Ishikawa (cell line): ENCODE measurements around the gene SH3RF1.

Source experiments
- CEBPB ChIP-seq: IDR thresholded peaks from 2 replicates; pipeline ENCODE4 v1.6.1; 2012
- CREB1 ChIP-seq: IDR thresholded peaks from 2 replicates; pipeline ENCODE4 v1.6.1; 2012; ENCODE audit warnings: low read depth
- EP300 ChIP-seq: IDR thresholded peaks from 2 replicates; pipeline ENCODE4 v1.6.1; 2012; ENCODE audit warnings: borderline replicate concordance
- NFIC ChIP-seq: IDR thresholded peaks from 2 replicates; pipeline ENCODE4 v1.6.1; 2012
- RAD21 ChIP-seq: IDR thresholded peaks from 2 replicates; pipeline ENCODE4 v1.6.1; 2012; ENCODE audit warnings: low read depth
- TAF1 ChIP-seq: IDR thresholded peaks from 2 replicates; pipeline ENCODE4 v1.6.1; 2012; ENCODE audit warnings: low read depth, mild to moderate bottlenecking
- TEAD4 ChIP-seq: IDR thresholded peaks from 2 replicates; pipeline ENCODE4 v1.6.1; 2012
- TF ChIP-seq, protein P1 (sequence below): IDR thresholded peaks from 2 replicates; pipeline ENCODE4 v1.6.1; 2012
- TF ChIP-seq, protein P2 (sequence below): IDR thresholded peaks from 2 replicates; pipeline ENCODE4 v1.6.1; 2012; ENCODE audit warnings: low read depth, mild to moderate bottlenecking

DNA sequence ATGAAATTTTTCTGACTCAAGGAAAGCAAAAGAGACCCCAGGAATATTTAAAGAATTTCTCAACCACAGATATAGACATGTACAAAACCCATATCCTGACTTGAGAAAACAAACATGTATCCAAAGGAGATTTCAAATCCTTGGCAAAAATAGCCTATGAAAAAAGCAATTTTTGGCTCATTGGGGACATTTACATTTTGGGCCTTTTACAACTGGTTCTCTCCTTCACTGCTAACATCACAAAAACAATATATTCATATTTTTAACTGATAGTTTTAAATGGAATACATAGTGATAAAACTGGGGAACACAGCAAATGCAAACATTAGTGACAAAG lies 65.0 kb downstream of the SH3RF1 start:
- TF ChIP-seq RAD21 = no peak
- TF ChIP-seq TAF1 = no peak
- TF ChIP-seq EP300 = no peak
- no peak for TF ChIP-seq TEAD4
- TF ChIP-seq, protein P1, sequence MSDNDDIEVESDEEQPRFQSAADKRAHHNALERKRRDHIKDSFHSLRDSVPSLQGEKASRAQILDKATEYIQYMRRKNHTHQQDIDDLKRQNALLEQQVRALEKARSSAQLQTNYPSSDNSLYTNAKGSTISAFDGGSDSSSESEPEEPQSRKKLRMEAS = no peak
- no peak for TF ChIP-seq NFIC
- no peak for TF ChIP-seq CREB1
- TF ChIP-seq, protein P2, sequence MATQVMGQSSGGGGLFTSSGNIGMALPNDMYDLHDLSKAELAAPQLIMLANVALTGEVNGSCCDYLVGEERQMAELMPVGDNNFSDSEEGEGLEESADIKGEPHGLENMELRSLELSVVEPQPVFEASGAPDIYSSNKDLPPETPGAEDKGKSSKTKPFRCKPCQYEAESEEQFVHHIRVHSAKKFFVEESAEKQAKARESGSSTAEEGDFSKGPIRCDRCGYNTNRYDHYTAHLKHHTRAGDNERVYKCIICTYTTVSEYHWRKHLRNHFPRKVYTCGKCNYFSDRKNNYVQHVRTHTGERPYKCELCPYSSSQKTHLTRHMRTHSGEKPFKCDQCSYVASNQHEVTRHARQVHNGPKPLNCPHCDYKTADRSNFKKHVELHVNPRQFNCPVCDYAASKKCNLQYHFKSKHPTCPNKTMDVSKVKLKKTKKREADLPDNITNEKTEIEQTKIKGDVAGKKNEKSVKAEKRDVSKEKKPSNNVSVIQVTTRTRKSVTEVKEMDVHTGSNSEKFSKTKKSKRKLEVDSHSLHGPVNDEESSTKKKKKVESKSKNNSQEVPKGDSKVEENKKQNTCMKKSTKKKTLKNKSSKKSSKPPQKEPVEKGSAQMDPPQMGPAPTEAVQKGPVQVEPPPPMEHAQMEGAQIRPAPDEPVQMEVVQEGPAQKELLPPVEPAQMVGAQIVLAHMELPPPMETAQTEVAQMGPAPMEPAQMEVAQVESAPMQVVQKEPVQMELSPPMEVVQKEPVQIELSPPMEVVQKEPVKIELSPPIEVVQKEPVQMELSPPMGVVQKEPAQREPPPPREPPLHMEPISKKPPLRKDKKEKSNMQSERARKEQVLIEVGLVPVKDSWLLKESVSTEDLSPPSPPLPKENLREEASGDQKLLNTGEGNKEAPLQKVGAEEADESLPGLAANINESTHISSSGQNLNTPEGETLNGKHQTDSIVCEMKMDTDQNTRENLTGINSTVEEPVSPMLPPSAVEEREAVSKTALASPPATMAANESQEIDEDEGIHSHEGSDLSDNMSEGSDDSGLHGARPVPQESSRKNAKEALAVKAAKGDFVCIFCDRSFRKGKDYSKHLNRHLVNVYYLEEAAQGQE = no peak
- no peak for TF ChIP-seq CEBPB
